HG03095 (cell line): ENCODE data around the gene UBE2N.
"Not testable (repeated sequence)": the region's sequence is repeated elsewhere in the genome, so short reads cannot be mapped to it uniquely, and the experiment has no call there.

Experiments
- ATAC-seq: cut with Tn5 transposase; IDR thresholded peaks from one replicate; pipeline ENCODE4 v1.9.1; 2021; ENCODE audit warnings: moderate library complexity; ENCODE audit not compliant: unreplicated experiment

Gene UBE2N

DNA sequence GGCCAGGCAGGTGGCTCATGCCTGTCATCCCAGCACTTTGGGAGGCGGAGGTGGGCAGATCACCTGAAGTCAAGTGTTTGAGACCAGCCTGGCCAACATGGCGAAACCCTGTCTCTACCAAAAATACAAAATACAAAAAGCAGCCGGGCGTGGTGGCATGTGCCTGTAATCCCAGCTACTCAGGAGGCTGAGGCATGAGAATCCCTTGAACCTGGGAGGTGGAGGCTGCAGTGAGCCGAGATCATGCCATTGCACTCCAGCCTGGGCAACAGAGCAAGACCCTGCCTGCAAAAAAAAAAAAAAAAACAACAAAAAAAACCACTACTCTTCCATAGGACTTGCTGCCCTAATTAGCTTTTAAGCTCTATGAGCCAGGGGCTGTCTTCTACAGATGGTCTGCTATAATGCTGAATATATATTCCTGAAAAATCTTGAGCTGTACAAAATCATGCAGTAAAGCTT lies 59.7 kb downstream of the UBE2N start:
- ATAC-seq, result not testable (repeated sequence)

- no peak for ATAC-seq
These were observed 60.4 kb downstream of the UBE2N start for GRCh38 chr12:93381161-93381975.

- ATAC-seq, result no peak
These were observed 61.1 kb downstream of the UBE2N start for GRCh38 chr12:93380480-93381121.

GRCh38 chr12:93379981-93380361 lies 61.8 kb downstream of the UBE2N start:
- no peak for ATAC-seq

GRCh38 chr12:93379326-93379980 lies 62.3 kb downstream of the UBE2N start:
- no peak for ATAC-seq

GRCh38 chr12:93378998-93379325 lies 62.8 kb downstream of the UBE2N start:
- ATAC-seq, result no peak

DNA sequence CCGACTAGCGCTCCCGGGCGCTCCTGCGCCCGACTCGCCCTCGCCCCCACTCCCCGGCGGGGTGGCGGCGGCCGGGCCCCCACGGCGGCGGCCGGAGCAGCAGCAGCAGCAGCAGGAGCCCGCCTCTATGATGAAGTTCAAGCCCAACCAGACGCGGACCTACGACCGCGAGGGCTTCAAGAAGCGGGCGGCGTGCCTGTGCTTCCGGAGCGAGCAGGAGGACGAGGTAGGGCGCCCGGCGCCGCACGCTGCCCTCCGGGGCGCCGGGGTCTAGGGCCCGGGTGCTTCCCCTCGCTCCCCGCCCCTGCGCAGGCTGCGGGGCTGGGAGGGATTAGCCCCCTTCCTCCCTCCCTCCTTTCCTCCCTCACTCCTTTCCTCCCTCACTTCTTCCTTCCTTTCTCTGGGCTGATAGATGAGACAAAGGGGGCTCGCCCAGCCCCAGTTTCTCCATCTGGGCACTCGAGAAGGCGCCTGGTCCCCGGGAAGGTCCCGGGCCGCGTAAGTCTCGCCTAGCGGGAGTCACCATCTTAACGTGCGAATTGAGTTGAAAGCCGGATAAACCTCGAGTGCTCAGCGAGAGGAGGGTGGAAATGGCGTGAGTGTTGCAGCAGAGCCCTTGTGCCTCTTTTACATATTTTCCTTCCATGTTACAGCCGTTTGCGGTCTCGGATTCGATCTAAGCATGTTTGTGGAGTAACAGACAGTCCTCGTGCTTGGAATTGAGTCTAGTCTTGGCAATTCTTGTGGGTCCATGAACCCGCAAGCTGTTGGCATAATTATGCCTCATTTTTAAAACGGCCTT lies 63.4 kb downstream of the UBE2N start:
- peak; percentile 27 for ATAC-seq

DNA sequence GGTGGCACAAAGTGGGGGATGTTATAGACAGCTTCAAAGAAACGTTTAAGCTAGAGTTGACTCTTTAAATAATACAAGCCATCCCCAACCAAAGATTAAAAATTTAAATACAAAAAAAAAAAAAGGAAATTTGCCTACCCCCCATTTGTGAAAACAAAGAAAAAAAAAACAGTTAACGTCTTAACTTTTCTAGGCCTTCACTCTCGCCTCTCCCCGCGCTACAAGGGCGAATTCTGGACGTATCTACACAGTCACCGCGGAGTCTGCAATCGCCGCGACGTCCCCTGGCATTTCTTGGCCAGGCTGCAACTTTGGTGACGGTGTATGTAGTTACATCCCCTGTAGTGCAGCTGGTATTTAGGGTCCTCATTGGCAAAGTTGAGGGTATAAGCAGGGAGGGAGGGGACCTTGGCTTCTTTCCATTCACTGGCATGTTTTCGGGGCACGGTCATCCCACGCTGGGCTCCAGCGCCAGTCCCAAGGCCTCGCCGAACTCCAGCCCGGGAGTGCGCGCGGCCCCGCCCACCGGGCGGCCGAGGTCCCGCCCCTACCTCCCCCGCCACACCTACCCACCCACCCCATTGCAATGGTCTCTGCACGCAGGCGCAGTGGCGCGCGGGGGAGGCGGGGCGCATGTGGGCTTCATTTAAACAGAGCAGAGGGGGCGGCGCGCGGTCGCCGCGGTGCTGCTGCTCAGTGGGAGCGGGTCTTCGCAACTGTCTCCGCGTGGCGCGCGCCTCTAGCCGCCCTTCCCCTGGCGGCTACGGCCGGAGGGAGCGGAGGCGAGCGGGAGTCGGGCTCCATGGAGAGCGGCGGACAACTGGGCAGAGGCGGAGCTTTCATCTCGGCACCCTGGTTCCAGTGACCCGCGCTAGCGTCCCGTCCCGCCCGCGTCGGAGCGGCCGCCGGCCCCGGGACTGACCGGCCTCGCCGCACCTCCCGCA lies 64.2 kb downstream of the UBE2N start, which contains the start of gene NUDT4:
Gene NUDT4 (plus strand): TSS at position 674 of the 944 bp plus-strand sequence. CDS start 398 bp downstream, outside the sequence.
- peak; percentile 64 for ATAC-seq

GRCh38 chr12:93376436-93377251 lies 65.1 kb downstream of the UBE2N start:
- ATAC-seq, result no peak

- ATAC-seq, result no peak
These were observed 65.8 kb downstream of the UBE2N start for GRCh38 chr12:93375906-93376305.

GRCh38 chr12:93373961-93374656 lies 67.6 kb downstream of the UBE2N start:
- ATAC-seq, result no peak

GRCh38 chr12:93370947-93371346 lies 70.8 kb downstream of the UBE2N start:
- no peak for ATAC-seq

DNA sequence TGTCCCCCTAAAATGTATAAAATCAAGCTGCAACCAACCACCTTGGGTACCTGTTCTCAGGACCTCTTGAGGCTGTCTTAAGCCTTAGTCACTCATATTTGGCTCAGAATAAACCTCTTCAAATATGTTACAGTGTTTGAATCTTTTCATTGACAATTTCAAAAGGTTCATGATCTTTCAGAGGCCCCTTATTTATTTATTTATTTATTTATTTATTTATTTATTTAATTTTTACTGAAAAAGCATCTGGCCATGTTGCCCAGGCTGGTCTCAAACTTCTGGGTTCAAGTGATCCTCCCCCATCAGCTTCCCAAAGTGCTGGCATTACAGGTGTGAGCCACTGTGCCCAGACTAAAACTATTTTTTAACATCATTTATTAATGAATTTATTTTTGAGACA lies 72.2 kb downstream of the UBE2N start:
- no peak for ATAC-seq

DNA sequence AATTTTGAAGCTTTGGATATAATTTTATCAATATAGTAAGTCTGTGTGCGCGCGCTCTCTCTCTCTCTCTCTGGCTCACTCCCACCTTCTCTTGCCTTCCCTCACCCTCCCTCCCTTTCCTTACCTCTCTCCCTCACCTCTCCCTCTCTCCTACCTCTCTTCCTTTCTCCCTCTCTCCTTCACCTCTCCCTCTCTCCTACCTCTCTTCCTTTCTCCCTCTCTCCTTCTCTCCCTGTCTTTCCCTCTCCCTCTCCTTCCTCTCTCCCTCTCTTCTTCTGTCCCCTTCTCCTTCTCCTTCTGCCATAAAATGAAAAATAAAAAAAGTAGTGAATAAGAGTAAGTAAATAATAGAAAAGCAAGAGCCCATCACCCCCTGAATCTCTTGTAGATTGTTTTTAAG lies 73.0 kb downstream of the UBE2N start:
- no peak for ATAC-seq

DNA sequence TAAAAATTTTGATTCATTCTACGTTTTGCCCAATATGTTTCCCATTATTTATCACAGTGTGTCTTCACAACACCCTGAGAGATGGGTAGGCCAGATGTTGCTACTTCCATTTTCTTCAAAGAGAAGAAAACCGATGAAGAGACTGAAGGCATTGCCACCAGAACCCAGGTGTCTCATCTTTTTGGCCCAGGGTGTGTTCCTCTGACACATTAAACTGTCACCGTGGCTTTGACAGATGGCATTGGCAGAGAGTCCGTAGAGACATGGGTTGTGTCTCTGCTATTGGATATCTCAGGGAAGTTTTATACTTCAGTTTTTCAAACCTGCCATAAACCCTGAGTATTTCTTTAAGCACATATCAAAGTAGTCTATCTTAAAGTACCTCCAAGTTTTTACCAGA lies 75.3 kb downstream of the UBE2N start:
- ATAC-seq, result no peak

DNA sequence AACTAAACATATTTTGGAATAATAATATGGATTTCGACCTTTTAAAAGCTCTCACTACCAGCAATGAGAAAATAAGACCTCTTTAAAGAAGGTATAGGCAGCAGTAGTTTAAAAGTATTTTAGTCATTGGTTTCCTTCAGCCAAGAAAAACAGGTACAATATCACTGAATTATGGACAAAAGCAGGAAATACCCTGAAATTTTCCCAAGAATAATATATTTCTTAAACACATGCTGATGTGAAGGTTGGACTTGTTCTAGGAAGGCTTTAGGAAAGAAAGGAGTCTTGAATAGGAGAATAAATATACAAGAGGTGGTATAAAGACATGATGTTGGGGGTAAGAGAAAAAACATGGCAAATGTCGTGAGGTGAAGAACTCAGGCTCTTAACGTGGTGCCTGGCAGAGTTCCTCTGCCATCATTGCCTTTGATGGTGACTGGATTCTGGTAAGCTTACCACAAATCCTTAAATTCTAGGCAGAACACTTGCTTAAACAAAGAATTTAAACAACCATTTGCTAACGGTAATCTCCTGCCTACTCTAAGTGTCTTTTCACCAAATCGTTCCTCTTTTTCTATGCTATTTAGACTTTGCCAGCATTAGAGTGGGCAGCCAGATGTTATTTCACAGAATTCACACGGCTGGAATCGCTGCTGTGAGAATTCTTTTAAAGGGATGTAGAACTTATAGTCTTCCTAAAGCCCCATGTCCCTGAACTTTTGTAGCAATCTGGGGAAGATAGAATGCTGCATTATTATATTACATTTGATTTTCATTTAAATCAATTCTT lies 75.9 kb downstream of the UBE2N start:
- no peak for ATAC-seq

DNA sequence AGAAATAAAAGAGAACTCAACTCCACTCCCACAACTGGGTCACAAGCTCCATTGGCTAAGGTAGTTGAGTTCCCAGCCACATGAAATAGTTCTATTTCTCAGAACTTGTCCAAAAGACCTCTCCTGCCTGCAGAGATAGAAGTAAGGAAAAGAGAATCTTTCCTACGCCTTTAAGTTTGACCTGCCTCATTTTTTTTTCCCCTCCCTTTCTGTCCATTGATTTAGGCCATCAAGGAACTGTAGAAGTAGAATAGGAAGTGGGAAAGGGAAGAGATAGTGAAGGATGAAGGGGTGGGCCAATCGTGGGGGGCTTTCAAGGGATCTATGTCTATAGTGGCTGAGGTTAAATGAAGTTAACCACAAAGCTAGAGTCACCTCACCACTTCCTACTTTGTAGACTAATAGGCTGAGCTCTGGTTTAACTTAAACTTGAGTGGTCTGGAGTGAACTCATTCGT lies 77.9 kb downstream of the UBE2N start:
- ATAC-seq, result peak; percentile 81
